ENCODE data around the gene SPINT2.
A peak's percentile ranks its signal among the peaks of the same experiment; 100 is the strongest.
"Not testable (repeated sequence)": the region's sequence is repeated elsewhere in the genome, so short reads cannot be mapped to it uniquely, and the experiment has no call there.

SPINT2 gene

DNA sequence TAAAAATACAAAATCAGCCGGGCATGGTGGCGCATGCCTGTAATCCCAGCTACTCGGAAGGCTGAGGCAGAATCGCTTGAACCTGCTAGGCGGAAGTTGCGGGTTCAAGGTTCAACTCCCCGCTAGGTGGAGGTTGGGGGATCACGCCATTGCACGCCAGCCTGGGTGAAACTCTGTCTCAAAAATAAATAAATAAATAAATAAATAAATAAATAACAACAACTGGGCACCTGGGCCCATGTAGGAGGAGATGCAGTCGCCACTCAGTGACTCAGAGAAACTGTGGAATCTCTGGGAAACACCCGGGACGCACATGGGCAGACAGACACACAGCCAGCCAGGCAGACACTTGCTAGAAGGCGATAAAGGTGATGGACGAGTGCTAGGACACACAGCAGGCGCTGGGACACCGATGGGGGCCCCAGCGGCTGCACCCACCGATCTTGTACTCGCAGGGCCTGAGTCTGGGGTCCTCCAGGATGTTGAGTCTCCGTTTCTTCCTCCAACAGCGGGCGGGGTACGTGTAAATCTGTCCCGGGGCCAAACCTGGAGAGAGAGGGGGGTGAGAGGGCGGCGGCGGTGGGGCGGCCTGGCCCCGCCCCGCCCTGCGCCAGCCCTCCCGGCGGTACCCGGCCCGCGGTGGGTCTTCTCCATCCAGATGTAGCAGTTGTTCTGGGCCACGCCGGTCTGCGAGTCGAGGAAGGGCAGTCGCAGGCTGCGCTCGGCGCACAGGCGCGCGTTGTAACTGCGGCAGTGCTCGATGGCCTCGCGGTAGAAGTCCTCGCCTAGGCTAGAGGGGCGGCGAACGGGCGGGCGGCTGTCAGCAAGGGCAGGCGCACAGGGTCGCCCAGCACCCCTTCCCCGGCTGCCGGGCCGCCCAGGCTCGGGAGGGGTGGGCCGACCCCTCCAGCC, 42.2 kb upstream of the SPINT2 start:
- Mint-ChIP-seq H3K9me3 (no peaks in the 10 kb centered on the region), H3K27me3 (ENCODE audit: low read depth) (peaks cover 9% of the 10 kb centered on the region), H3K27ac (no peak overlapping the region), H3K4me3 (peak overlapping the region; percentile 15 to 29 (median 29)), H3K36me3 (ENCODE audit: low read depth) (peaks cover 11% of the 10 kb centered on the region), H3K4me1 (peaks cover 14% of the 10 kb centered on the region)
- TF ChIP-seq, protein P1, sequence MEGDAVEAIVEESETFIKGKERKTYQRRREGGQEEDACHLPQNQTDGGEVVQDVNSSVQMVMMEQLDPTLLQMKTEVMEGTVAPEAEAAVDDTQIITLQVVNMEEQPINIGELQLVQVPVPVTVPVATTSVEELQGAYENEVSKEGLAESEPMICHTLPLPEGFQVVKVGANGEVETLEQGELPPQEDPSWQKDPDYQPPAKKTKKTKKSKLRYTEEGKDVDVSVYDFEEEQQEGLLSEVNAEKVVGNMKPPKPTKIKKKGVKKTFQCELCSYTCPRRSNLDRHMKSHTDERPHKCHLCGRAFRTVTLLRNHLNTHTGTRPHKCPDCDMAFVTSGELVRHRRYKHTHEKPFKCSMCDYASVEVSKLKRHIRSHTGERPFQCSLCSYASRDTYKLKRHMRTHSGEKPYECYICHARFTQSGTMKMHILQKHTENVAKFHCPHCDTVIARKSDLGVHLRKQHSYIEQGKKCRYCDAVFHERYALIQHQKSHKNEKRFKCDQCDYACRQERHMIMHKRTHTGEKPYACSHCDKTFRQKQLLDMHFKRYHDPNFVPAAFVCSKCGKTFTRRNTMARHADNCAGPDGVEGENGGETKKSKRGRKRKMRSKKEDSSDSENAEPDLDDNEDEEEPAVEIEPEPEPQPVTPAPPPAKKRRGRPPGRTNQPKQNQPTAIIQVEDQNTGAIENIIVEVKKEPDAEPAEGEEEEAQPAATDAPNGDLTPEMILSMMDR (IDR thresholded peaks at IDR 0.05; ENCODE audit: unreplicated experiment in 3 of 3) = no peak

- no peaks in the 10 kb centered on the region for H3K9me3 Mint-ChIP-seq
- H3K27me3 Mint-ChIP-seq (ENCODE audit: low read depth) = peaks cover 15% of the 10 kb centered on the region
- TF ChIP-seq, protein P1 (IDR thresholded peaks at IDR 0.05; ENCODE audit: unreplicated experiment in 3 of 3) = no peak
- peak overlapping the region; percentile 75 to 87 (median 76) for H3K4me3 Mint-ChIP-seq
- H3K36me3 Mint-ChIP-seq (ENCODE audit: low read depth) = peaks cover 11% of the 10 kb centered on the region
- H3K27ac Mint-ChIP-seq = peak overlapping the region in 2 of 3 experiments; percentile 0 to 16
- peaks cover 14% of the 10 kb centered on the region for H3K4me1 Mint-ChIP-seq
Measured at GRCh38 chr19:38223119-38223523, 41.3 kb upstream of the SPINT2 start.

DNA sequence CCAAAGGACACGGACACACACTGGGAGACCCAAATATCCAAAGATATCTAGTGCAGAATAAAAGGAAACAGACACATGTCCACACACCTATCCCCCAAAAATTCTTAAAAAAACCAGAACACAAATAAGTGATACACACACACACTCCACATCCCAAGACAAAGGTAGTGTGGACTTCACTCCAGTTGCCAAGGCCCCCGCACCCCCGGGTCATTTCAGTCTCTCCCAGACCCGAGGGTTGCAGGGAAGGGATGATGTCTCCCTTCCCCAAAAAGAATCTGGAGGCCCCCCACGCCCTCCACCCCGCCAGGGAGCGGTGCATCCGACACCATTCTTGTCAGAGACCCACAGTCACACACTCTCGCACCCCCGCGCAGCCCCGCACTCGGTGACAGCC, 40.8 kb upstream of the SPINT2 start:
- Mint-ChIP-seq H3K9me3 (no peaks in the 10 kb centered on the region), H3K36me3 (ENCODE audit: low read depth) (peaks cover 7% of the 10 kb centered on the region), H3K4me3 (peak overlapping the region; percentile 75 to 87 (median 76)), H3K4me1 (peaks cover 14% of the 10 kb centered on the region), H3K27ac (peak overlapping the region in 2 of 3 experiments; percentile 0 to 16), H3K27me3 (ENCODE audit: low read depth) (peaks cover 15% of the 10 kb centered on the region)
- TF ChIP-seq, protein P1 (IDR thresholded peaks at IDR 0.05; ENCODE audit: unreplicated experiment in 3 of 3) = no peak

DNA sequence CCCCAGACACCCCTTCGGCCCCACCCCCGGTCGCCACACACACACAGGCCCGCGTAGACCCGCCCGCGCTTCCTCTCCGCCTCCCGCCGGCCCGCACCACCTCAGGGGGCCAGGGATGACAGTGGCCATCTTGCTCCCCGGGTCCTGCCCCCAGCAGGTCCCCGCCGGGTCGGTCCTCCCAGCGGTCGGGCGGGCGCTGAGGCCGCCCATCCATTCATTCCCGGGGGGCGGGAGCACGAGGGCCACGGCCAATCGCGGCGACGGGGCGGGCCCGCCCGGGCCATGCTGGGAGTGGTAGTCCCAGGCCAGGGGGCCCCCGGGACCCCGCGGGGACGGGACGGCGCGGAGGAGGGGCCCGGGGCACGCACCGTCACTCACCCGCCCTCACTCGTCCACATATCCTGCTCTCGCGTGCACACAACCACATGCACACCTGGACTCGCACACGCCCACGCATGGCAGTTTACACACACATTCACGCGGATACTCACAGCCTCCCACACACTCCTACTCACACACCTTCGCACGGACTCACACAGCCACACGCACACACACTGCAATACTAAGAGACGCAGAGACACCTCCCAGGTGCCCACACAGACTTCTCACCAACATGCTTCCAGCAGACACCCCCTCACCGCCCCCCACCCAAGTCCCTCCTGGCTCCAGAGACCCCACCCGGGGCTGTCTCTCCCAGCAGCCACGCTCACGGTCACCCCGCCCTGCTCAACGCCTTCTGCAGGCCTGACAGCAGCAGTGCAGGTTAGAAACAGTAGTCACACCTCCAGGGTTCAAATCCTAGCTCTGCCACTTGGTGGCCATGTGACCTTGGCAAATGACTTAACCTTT, 40.1 kb upstream of the SPINT2 start, which contains the start of gene DPF1:
Gene DPF1, minus strand, starts transcription at position 209 of the 849 bp plus-strand sequence. Its CDS starts 80 bp downstream, at position 129.
- Mint-ChIP-seq H3K36me3 (ENCODE audit: low read depth) (peaks cover 6% of the 10 kb centered on the region), H3K4me1 (peaks cover 14% of the 10 kb centered on the region), H3K9me3 (no peaks in the 10 kb centered on the region), H3K4me3 (peak within 1 kb of the TSS; percentile 87 to 95 (median 92)), H3K27me3 (ENCODE audit: low read depth) (peaks cover 15% of the 10 kb centered on the region), H3K27ac (peak within 1 kb of the TSS in 2 of 3 experiments; percentile 33 to 56)
- TF ChIP-seq, protein P1 (IDR thresholded peaks at IDR 0.05; ENCODE audit: unreplicated experiment in 3 of 3) = peak in 2 of 3 experiments; percentile 36 to 41

GRCh38 chr19:38224863-38225218, 39.5 kb upstream of the SPINT2 start:
- Mint-ChIP-seq H3K4me1 (peaks cover 14% of the 10 kb centered on the region), H3K27me3 (ENCODE audit: low read depth) (peaks cover 17% of the 10 kb centered on the region), H3K4me3 (peak overlapping the region; percentile 87 to 95 (median 92))
- not testable (repeated sequence) for H3K27ac Mint-ChIP-seq; H3K9me3 Mint-ChIP-seq; H3K36me3 Mint-ChIP-seq (ENCODE audit: low read depth)
- TF ChIP-seq, protein P1 (IDR thresholded peaks at IDR 0.05; ENCODE audit: unreplicated experiment in 3 of 3) = peak in 1 of 3 experiments; percentile 8

Measured in nephron (organoid).